Middle frontal gyrus (tissue), 1 donor: ENCODE measurements around the gene ZNF366.

Experiments used
- DNase-seq: peaks from one replicate; pipeline ENCODE4 v3.0.0-alpha.2; 2015; ENCODE audit warnings: low spot score; ENCODE audit errors: extremely low spot score

Gene ZNF366

DNA sequence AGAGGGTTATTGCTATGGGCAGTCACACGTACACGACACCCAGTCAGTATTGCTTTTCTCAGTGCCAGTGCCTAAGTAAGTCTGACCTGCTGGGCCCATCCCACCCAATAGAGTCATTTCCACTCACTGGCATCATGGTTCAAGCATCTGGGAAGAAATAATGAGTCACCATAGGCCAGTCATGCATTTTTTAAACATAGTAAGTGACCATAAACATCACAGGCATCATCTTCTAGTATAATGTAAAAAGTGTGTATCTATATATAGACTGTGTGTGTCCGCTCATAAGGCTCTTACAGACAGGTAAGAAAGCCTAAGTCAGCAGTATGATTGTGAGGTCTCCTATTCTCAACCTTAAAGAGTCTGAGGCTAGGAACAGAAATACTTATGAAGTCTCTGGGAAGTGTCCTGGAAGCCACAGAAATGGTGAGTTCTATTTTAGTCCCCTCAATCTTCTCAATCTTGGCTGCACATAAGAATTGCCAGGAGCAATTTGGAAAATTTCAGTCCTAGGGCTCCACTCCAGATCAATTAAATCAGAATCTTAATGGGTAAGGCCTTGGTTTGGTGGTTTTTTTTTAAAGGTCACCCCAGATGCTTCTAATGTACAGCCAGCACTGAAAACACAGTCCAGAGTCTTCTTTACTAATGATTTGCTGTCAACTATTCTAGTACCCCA, 65.2 kb downstream of the ZNF366 start:
- DNase-seq = no peak

DNA sequence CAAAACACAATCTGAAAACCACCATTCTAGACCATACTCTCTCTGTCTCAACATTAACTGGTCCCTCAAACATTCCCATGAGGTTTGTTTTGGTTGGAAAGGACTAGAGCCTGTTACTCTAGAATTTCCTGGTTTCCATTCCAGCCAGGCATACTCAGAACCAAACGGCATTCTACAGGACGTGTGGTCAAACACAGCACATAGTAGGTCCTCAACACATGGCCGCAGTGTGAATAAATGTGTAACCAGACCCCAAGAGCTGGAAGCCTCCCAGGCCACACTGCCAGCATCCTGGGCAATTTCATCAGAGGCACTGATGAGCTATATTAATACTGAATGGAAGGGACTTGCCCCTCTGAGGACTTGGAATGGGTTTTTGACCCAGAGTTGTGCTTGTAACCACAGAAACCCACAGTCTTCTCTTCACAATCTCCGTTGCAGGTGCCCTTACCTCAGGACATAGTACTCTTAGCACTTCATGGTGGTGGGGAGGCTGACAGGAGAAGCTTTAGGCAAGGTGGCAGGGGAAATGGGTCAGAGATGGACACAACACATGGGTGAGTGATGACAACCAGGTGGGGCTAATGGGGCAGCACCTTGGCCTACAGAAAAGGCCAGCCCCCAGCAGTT, 66.0 kb downstream of the ZNF366 start:
- no peak for DNase-seq

DNA sequence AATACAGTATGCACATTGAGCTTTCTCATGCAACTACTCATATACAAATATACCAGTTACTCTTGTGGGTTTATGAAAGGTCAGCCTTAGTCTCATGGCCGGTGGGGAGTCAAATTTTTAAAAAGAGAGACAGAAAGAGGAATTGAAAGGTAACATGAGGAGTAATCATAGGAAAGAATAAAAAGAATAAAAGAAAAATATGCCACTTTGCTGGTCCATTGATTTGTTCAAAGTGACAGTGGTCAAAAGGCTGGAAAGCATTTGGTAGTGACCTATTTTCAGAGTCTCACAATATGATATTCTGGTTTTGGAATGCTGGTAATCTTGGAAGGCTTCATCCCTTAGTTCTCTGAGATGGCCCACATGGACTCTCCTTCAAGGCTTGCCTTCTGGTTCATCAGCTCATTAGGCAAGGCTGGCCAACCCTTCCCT, 67.0 kb downstream of the ZNF366 start:
- DNase-seq = no peak

DNA sequence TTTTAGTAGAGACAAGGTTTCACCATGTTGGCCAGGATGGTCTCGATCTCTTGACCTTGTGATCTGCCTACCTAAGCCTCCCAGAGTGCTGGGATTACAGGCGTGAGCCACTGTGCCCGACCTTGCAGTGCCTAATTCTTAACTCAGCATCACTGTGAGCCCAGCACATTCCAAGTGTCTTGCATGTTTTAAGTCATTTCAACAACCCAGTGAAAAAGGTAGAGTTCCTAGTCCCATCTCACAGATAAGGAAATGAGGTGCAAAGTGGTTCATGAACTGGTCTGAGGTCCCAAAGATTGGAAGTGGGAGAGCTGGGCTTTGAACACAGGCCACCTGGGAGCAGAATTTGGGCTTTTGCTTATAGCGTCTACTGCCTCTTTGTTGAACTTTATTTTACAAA, 68.0 kb downstream of the ZNF366 start:
- DNase-seq = no peak

DNA sequence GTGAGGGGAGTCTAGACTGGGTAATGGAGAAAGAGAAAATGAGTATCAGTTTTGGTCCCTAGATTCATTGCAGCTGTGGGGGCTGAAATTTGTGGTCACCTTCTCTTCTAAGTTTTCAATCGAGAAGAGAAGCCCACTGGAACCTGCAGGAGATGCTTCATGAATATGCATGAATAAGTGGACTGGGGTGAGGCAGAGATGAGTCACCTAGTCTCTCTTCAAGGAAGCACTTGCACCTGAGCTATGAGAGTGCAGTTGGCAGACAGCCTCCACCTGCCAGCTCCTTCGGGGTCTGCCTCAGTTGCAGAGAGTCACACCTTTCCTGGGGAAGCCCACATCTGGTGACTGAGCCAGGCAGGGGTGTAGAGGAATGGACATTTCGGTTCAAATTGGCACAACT, 69.1 kb downstream of the ZNF366 start:
- no peak for DNase-seq

DNA sequence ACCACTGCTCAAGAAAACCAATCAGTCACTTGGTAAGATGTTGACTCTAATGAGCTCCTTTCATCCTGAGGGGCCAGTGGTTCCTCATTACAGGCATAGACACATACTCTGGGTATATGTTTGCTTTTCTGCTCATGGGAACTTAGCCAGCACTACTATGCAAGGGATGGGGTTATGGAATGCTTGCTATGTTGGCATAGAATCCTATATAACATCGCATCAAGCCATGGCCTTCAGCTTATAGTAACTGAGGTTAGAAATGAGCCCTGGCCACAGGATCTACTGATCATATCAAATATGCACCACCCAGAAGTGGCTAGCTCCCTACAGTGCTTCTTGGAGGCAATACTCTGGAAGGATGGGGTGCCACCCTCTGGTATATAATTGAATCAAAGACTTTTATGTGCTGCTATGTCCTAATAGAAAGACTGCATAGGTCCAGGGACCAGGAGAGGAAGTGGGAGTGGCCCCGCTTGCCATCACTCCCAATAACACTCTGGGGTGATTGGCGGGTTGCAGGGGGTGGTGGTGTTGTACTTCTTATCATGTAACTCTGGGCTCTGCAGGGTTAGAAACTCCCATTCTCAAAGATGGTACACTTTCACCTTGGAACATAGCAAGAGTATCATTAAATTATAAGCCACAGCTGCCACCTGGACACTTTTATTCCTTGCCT, 70.3 kb downstream of the ZNF366 start:
- DNase-seq = no peak

DNA sequence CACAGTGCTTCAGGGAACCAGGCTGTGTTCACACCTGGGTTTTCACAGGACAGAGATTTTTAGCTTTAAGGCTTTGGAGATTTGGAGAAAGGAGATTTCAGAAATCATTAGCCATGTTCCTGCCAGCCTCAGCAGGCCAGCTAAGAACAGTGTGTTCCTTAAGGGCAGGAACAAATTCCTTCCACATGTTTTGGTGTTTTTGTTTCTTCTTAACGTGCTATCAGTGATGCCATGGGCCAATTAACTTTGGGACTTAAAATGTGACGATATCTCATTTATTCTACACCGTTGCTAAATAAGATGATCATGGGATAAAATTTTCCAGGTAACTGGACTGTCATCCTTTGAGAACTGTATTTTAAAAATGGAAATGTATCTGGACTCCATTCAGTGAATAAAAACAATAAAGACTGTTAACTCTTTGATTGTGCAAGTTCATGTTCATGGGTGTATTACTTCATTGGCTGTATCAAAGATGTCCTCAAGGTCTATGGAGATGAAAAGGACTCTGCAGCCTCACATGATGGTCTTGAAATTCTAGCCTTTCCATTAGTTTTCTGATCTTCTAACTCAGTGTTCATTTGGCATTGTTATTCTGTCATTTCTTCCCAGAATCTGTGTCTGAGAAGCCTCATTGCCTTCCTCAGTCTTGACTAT, 72.3 kb downstream of the ZNF366 start:
- DNase-seq = no peak

DNA sequence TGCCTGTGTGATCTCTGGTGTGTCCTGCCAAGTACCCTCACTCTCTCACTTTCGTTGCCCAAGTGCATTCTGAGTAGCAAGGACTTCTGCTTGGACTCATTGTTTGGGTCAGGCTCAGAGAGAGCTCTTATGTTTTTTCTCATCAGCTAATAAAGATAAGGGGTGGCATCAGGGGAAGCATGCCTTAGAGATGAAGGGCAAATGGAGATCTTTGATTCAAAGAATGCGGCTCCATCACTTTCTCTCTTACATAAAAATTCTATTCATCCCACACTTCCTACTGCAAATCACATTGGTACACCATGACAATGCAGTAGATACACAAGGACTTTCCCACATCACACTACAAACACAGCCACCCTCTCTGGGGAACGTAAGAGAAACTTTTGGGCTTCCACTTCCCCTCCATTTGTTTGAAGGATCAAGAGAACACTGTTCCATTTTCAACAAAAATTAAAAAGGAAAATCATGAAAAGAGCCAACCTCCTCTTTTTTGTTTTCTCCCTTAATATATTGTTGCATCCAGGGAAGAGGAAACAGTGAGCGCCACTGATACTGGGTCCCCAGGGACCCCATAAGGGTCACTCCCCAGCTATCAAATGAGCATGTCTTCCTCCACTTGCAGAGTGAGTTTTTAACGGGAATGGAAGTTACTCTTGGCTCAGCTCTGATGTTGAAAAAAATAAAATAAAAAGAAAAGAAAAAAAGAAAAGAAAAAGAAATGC, 73.0 kb downstream of the ZNF366 start:
- DNase-seq = no peak

DNA sequence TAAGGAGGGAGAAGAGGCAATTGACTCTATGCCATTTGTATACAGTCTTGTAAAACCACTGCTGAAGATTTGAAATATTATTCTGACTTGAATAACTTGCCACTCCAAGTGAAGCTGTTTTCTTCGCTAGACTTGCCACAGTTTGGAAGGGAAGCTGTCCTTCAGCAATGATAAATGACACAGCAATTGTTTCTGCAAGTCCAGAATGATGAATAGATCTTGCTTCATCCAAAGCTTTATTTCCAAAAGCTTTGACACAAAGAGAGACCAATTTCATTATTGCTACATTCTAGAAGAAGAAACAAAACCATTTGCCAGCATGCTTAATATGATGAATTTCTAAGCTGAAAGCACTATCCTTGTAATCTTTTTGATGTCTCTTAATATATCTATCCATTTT, 73.7 kb downstream of the ZNF366 start:
- no peak for DNase-seq

DNA sequence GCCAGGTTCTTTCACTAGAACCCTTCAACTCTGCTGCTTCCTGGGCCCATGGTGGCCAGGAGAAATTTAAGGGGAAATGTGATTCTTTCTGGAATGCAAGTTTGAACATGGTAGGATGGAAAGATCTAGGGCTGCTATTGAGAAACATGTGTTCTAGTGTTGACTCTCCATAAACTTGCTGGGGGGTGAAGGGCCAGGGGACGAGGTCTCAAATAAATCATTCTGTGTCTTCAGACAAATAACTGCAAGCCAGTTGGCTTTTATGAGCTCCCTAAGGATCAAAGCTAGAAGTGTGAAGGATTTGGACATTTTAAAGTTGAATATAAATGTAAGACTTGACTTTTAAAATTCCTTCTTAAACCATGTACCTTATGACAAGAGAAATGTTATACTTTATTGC, 78.5 kb downstream of the ZNF366 start:
- no peak for DNase-seq

DNA sequence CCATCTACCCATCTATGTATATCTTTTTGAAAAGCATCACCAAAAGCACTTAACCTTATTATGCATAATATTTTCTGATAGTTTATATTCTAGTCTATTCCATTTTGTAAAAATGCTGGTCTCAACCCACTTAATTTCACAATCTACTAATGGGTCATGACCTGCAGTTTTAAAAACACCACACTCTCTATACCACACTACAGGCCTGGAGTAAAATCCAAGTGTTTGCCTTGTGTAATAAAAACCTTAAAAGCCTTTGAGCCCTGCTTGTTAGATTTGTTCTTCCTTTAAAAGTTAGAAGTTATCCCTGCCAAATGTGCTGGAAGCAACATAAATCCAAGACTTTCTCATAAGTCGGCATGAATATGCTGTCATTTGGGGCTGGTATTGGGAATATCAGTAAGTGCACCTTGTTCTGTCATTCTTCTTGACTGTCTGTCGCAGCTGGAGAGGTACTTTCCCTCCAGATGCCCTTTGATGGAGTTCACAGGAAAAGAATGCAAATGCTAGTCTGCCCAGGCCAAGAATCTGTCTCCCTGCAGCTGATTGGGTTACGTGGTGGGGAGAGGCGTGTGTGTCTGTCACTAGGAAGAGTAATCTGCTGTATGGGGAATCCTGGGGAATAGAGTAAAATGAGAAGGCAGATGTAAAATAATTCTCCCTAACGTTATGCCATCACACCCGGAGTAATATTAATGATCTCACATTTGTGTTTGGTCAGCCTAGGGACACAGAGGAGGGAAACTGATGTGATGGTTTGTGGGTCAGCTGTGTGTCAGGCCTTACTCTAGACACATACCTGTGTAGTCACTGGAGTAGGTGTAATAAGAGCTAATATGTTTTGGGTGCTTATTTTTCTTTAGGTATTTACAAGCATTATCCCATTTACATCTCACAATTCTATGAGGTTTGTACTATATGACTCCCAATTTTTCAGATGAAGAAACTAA, 79.4 kb downstream of the ZNF366 start:
- no peak for DNase-seq

DNA sequence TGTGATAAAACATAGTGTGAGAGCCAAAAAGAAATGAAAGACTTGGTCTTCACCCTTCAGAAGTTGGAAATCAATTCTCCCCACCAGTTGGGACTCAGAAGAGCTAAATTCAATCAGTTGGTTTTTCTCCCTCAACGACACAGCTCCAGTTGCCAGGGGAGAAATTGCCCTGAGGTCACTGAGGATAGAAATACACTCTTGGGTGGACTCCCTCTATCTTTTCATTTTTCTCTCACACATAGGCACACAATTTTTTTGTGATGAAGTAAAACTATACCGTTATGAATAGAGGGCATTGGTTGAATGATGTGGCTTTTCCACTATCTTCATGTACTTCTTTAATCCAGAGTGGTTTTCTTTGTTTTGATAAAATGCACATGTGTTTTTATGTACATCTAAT, 80.2 kb downstream of the ZNF366 start:
- DNase-seq = no peak

DNA sequence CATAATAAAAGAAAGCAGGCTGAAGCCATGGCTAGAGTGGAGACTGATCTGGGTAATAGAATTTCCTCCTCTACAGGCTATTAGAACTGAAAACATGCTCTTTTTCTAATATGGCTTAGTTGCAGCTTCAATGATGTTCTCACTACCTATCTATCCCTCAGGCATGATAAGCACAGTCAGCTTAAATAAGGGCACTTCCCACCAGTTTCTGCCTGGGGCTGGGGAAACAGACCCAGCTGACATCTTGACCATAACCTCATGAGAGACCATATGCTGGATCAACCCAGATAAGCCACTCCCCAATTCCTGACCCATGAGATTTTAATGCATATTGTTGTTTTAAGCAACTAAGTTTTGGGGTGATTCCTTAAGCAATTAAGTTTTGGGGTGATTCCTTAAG, 81.2 kb downstream of the ZNF366 start:
- no peak for DNase-seq

DNA sequence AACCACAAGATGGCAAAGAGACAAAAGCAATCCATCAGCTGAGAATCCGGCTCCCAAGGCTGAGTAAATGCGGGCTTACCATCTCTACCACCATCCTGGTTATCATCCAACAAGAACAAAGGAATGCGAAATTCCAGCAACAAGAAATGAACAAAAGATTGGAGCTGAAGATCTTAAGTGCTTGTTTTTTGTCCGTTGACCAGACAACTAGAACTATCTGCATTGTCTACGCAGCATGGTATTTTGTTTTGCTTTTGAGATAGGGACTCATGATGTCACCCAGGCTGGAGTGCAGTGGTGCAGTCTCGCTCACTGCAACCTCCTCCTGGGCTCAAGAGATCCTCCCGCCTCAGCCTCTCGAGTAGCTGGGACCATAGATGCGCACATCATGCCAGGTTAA, 88.9 kb downstream of the ZNF366 start:
- DNase-seq = no peak

DNA sequence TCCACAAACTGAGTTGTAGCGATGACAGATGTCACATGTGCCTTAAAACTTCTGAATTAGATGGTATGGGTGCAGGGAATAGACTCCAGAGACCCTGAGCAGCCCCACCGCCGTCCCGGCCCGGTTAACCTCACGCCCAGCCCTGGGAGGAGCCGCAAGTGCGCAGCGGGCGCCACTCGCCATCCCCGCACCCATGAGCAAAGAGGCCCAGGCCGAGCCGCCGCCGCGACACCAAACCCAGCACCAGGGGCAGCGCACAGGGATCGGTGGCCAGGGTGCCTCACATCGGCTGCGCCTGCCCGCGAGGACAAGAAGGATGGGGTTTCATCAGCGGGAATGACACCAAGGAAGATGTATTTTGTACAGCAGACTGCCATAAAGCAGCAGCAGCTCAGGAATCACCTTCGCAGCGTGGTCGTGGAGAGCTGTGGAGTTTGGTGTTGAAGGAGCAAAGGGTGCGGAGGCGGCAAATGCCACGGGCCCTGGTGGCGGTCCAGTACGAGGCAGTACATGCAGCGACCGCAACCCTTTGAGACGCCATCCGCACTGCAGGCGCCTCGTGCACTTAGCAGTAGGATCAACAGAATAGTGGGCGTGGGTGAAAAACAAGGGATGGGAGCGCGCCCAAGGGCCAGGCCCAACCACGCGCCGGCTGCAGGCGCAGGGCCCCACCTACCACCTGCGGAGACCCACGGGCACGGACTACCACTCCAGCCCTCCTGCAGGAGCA, 89.7 kb downstream of the ZNF366 start:
- no peak for DNase-seq

DNA sequence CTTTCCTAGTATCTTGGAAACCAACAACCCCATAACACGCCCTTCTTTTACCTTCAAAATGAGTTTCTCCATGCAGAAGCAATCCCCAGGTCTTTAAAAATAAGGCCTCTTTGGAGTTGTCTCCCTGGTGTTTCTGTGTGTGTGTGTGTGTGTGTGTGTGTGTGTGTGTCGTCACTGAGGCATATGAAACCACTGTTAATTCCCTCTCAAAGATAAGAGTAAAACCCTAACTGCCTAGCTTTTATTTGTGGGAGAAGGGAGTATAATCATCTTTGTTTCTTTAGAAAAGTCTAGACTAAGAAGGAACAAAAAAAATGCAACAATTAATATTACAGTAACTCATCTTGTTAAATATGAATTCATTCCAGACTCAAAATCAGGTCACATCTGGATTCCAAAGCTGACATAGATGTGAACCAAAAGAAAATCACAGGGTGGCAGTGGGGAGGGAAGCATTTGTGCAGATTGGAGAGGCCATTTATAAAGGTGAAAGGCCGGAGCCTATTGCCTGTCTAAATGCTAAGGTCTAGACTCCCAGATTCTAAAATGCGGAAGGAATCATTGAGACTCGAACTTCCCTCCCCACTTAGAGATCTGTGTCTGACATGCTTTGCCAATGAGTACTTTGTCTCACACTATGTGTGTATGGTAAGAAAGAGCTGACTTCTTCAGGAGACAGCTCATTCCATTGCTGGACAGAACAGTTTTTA, 91.4 kb downstream of the ZNF366 start:
- DNase-seq = no peak

DNA sequence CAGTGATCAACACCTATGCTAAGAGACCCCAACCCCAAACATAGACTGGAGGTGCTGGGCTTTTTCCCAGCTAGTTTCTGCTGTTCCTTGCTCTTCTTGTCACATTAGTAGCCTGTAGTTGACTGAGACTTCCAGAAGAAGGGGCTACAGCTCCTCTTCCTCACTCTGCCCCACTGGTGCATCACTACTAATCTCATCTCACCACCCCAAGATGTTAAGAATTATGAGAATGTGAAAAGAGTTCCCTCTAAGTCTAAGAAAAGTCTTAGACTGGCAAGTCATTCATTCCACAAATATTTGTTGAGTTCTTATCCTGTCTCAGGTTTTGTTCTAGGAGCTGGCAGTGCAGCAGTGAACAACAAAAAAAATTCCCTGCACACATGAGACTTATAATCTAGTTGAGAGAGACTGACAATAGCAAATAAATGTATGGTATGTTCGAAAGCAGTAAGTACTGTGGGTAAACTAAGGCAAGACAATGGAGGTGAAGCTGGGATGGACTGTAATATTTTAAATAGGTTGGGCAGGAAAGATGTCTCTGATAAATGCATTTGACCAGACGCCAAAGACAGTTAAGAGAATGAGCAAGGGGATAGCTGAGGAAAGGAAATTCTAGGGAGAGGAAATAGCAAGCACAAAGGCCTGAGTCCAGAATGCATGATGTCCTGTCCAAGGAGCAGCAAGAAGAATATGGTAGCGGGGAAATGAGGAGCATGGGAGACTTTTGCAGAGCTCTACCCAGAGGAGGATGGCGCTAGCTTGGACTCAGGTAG, 94.7 kb downstream of the ZNF366 start:
- no peak for DNase-seq

DNA sequence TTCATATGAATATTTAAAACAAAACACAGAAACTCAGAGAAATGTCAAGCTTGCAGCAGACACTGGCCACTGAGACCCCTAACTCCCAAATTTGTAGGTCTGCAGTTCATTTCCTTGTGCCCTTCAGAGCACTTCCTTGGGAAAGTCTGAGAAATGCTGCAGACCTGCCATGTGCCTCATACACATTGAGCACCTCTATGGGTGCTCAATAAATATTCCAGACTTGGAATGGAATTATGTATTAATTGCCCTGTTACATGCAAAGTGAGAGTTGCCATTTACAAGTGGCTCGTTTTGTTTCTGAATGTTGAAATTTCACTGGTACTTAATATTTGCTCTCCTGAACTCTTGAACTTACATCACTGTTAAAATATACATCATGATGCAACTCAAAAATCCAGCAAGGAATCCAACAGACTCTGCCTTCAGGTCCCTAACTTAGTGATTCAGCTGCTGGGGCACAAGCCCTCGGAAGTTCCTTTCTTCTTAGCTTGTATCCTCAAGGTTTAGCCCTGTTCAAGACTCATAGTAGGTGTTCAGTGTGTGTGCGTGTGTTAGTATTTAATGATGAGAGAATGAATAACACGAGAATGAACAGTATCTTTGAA, 96.4 kb downstream of the ZNF366 start:
- DNase-seq = no peak
